Uterus (tissue), 4 donors: Measurements from ENCODE around the gene CAPN13. TPM values are rescaled to one million over a fixed set of nuclear protein-coding genes. Genes with fewer than 3 reads are reported as not detected.

Source experiments
- DNase-seq, 2 donors: peaks; one replicate each; pipeline ENCODE4 v3.0.0-alpha.2; 2019 to 2020
- H3K27ac ChIP-seq, 2 donors: fragments of 200-600 bp; sonication (generic); 1 replicate in 1 of 2; 2 replicates in 1 of 2; pipeline ENCODE4 v1.5.1; 2016 to 2018
- H3K27me3 ChIP-seq, 2 donors: fragments of 200-600 bp; sonication (generic); one replicate each; pipeline ENCODE4 v1.5.1; 2018 to 2019; ENCODE audit warnings: control low read depth in 1 of 2
- H3K36me3 ChIP-seq, 2 donors: fragments of 200-600 bp; sonication (generic); one replicate each; pipeline ENCODE4 v1.5.1; 2019; ENCODE audit warnings: control low read depth in 1 of 2
- H3K4me1 ChIP-seq, 2 donors: fragments of 200-600 bp; sonication (generic); one replicate each; pipeline ENCODE4 v1.5.1; 2018 to 2019; ENCODE audit warnings: control low read depth in 1 of 2
- H3K4me3 ChIP-seq, 2 donors: fragments of 200-600 bp; sonication (generic); 1 replicate in 1 of 2; 2 replicates in 1 of 2; pipeline ENCODE4 v1.5.1; 2018 to 2019; ENCODE audit warnings: mild to moderate bottlenecking in 1 of 2
- H3K9me3 ChIP-seq, 2 donors: fragments of 200-600 bp; sonication (generic); one replicate each; pipeline ENCODE4 v1.5.1; 2019; ENCODE audit warnings: control low read depth in 1 of 2
- CTCF ChIP-seq, 4 experiments: fragments of 200-600 bp in 2 of 4; fragments of 450-650 bp in 2 of 4; sonication (generic) in 2 of 4; IDR thresholded peaks; one replicate each; pipeline ENCODE4 v1.5.1; 2016 to 2019; ENCODE audit warnings: antibody characterized with exemption in 4 of 4, mild to moderate bottlenecking in 2 of 4, moderate library complexity in 1 of 4
- POLR2A ChIP-seq, 2 donors: fragments of 450-650 bp; IDR thresholded peaks; one replicate each; pipeline ENCODE4 v1.6.1; 2016; ENCODE audit warnings: antibody characterized with exemption in 2 of 2, mild to moderate bottlenecking in 1 of 2, moderate library complexity in 1 of 2
- intact Hi-C: fragments of 100-400 bp; cut with DNase I; formaldehyde crosslinking; loops from one replicate; pipeline ENCODE4 v1.15.1; 2023; ENCODE audit warnings: low total_unique reads
- total RNA-seq, 4 donors: library from RNA; depleted of rRNA in 3 of 4; stranded (reverse); fragments of >200 nt in 3 of 4; gene quantifications; one replicate each; pipeline versions ENCODE4 v1.1.0 to v1.2.4, GENCODE V29; 2014 to 2023
- donor health status: DM: yes; HTN: yes; CAD: no.

The CAPN13 gene
- total RNA-seq, 4 donors from 2014 or later = 0.76 TPM; not detected in 3

- DNase-seq = no peak
- Histone ChIP-seq H3K27ac (no peak overlapping the region), H3K4me1 (no peaks in the 10 kb centered on the region), H3K4me3 (no peak overlapping the region), H3K36me3 (no peaks in the 10 kb centered on the region), H3K27me3 (no peaks in the 10 kb centered on the region), H3K9me3 (no peaks in the 10 kb centered on the region)
- TF ChIP-seq CTCF (IDR thresholded peaks at IDR 0.05) (no peak), POLR2A (IDR thresholded peaks at IDR 0.05) (no peak)
- intact Hi-C loops = no loop called here
Measured at GRCh38 chr2:30757749-30758148, 49.5 kb downstream of the CAPN13 start.

GRCh38 chr2:30756971-30757370, 50.3 kb downstream of the CAPN13 start:
- TF ChIP-seq CTCF (IDR thresholded peaks at IDR 0.05) (no peak), POLR2A (IDR thresholded peaks at IDR 0.05) (no peak)
- Histone ChIP-seq H3K36me3 (no peaks in the 10 kb centered on the region), H3K4me3 (no peak overlapping the region), H3K27ac (no peak overlapping the region), H3K27me3 (no peaks in the 10 kb centered on the region), H3K9me3 (no peaks in the 10 kb centered on the region), H3K4me1 (no peaks in the 10 kb centered on the region)
- DNase-seq = no peak
- intact Hi-C loops = no loop called here

- intact Hi-C loops = no loop called here
- H3K4me1 ChIP-seq = no peaks in the 10 kb centered on the region
- no peak overlapping the region for H3K4me3 ChIP-seq
- H3K27me3 ChIP-seq = no peaks in the 10 kb centered on the region
- no peak for DNase-seq
- H3K36me3 ChIP-seq = no peaks in the 10 kb centered on the region
- H3K9me3 ChIP-seq = no peaks in the 10 kb centered on the region
- no peak for TF ChIP-seq CTCF (IDR thresholded peaks at IDR 0.05)
- TF ChIP-seq POLR2A (IDR thresholded peaks at IDR 0.05) = no peak
- H3K27ac ChIP-seq = no peak overlapping the region
Measured at GRCh38 chr2:30756051-30756719, 51.1 kb downstream of the CAPN13 start.

- Histone ChIP-seq H3K27ac (no peak overlapping the region), H3K36me3 (no peaks in the 10 kb centered on the region), H3K9me3 (no peaks in the 10 kb centered on the region), H3K4me3 (no peak overlapping the region), H3K27me3 (no peaks in the 10 kb centered on the region), H3K4me1 (no peaks in the 10 kb centered on the region)
- intact Hi-C loops = no loop called here
- TF ChIP-seq CTCF (IDR thresholded peaks at IDR 0.05) = no peak
- no peak for TF ChIP-seq POLR2A (IDR thresholded peaks at IDR 0.05)
- DNase-seq = no peak
Measured at GRCh38 chr2:30753630-30754029, 53.6 kb downstream of the CAPN13 start.

- intact Hi-C loops = no loop called here
Measured at GRCh38 chr2:30752811-30753210, 54.4 kb downstream of the CAPN13 start.

More at GRCh38 chr2:30752811-30753210, 54.4 kb downstream of the CAPN13 start:
- Histone ChIP-seq H3K27me3 (no peaks in the 10 kb centered on the region), H3K4me1 (no peaks in the 10 kb centered on the region), H3K9me3 (no peaks in the 10 kb centered on the region), H3K27ac (no peak overlapping the region), H3K4me3 (no peak overlapping the region), H3K36me3 (no peaks in the 10 kb centered on the region)
- no peak for TF ChIP-seq CTCF (IDR thresholded peaks at IDR 0.05)
- TF ChIP-seq POLR2A (IDR thresholded peaks at IDR 0.05) = no peak
- DNase-seq = no peak
